Trophoblast cell (in vitro differentiated cells and primary cell): Measurements from ENCODE around the gene METTL22.

Experiments
- DNase-seq, 2 donors: peaks; one replicate each; pipeline ENCODE4 v3.0.0-alpha.2; 2016
- H2AFZ ChIP-seq: 2 replicates; pipeline ENCODE4 v1.6.1; 2013; ENCODE audit warnings: low read length, moderate library complexity, mild to moderate bottlenecking; ENCODE audit not compliant: insufficient read depth, poor library complexity
- H2AK5ac ChIP-seq: 2 replicates; pipeline ENCODE4 v1.6.1; 2013; ENCODE audit warnings: mild to moderate bottlenecking, low read length
- H2BK120ac ChIP-seq: 2 replicates; pipeline ENCODE4 v1.6.1; 2013; ENCODE audit warnings: low read length, mild to moderate bottlenecking, moderate library complexity; ENCODE audit not compliant: insufficient read depth, poor library complexity
- H2BK12ac ChIP-seq: 2 replicates; pipeline ENCODE4 v1.6.1; 2013; ENCODE audit warnings: mild to moderate bottlenecking, low read length, moderate library complexity
- H2BK5ac ChIP-seq: 2 replicates; pipeline ENCODE4 v1.6.1; 2013; ENCODE audit warnings: low read length, low read depth, moderate library complexity, mild to moderate bottlenecking; ENCODE audit not compliant: poor library complexity
- H3K14ac ChIP-seq: 2 replicates; pipeline ENCODE4 v1.6.1; 2013; ENCODE audit warnings: mild to moderate bottlenecking, low read length
- H3K18ac ChIP-seq: 2 replicates; pipeline ENCODE4 v1.6.1; 2013; ENCODE audit warnings: mild to moderate bottlenecking, low read length
- H3K23ac ChIP-seq: 2 replicates; pipeline ENCODE4 v1.6.1; 2013; ENCODE audit warnings: low read length
- H3K27ac ChIP-seq: 2 replicates; pipeline ENCODE4 v1.5.1; 2013; ENCODE audit warnings: low read depth, mild to moderate bottlenecking, inconsistent platforms, low read length, moderate library complexity
- H3K27me3 ChIP-seq: 2 replicates; pipeline ENCODE4 v1.6.1; 2013; ENCODE audit warnings: inconsistent platforms, mild to moderate bottlenecking, low read length, moderate library complexity; ENCODE audit not compliant: insufficient read depth
- H3K36me3 ChIP-seq, 2 experiments: 1 replicate in 1 of 2; 2 replicates in 1 of 2; pipeline ENCODE4 v1.6.1; 2013; ENCODE audit warnings: low read length in 2 of 2, mild to moderate bottlenecking in 2 of 2, moderate library complexity in 1 of 2; ENCODE audit not compliant: insufficient read depth in 2 of 2, control insufficient read depth in 1 of 2
- H3K4ac ChIP-seq: 2 replicates; pipeline ENCODE4 v1.6.1; 2013; ENCODE audit warnings: low read depth, mild to moderate bottlenecking, low read length, moderate library complexity
- H3K4me1 ChIP-seq, 2 experiments: 1 replicate in 1 of 2; 2 replicates in 1 of 2; pipeline ENCODE4 v1.6.1; 2013; ENCODE audit warnings: low read length in 2 of 2, mild to moderate bottlenecking in 2 of 2, moderate library complexity in 1 of 2; ENCODE audit not compliant: insufficient read depth in 2 of 2, control insufficient read depth in 1 of 2
- H3K4me2 ChIP-seq: 2 replicates; pipeline ENCODE4 v1.6.1; 2013; ENCODE audit warnings: inconsistent platforms, mild to moderate bottlenecking, low read length, moderate library complexity
- H3K4me3 ChIP-seq: 2 replicates; pipeline ENCODE4 v1.5.1; 2013; ENCODE audit warnings: mild to moderate bottlenecking, low read depth, low read length, inconsistent platforms
- H3K79me1 ChIP-seq: one replicate; pipeline ENCODE4 v1.6.1; 2013; ENCODE audit warnings: low read length
- H3K79me2 ChIP-seq: 2 replicates; pipeline ENCODE4 v1.6.1; 2013; ENCODE audit warnings: low read length, mild to moderate bottlenecking; ENCODE audit not compliant: control insufficient read depth, insufficient read depth, poor library complexity
- H3K9ac ChIP-seq: 2 replicates; pipeline ENCODE4 v1.6.1; 2013; ENCODE audit warnings: mild to moderate bottlenecking, low read length
- H3K9me3 ChIP-seq: 2 replicates; pipeline ENCODE4 v1.6.1; 2013; ENCODE audit warnings: low read depth, mild to moderate bottlenecking, control low read depth, inconsistent platforms, low read length; ENCODE audit not compliant: insufficient read depth
- H4K12ac ChIP-seq: 2 replicates; pipeline ENCODE4 v1.6.1; 2013; ENCODE audit warnings: low read depth, mild to moderate bottlenecking, low read length, moderate library complexity
- H4K8ac ChIP-seq: 2 replicates; pipeline ENCODE4 v1.6.1; 2013; ENCODE audit warnings: low read depth, mild to moderate bottlenecking, low read length, moderate library complexity
- H4K91ac ChIP-seq: one replicate; pipeline ENCODE4 v1.6.1; 2013; ENCODE audit warnings: low read depth, mild to moderate bottlenecking, low read length, moderate library complexity
- WGBS: extraction: QIAGEN DNeasy Blood & Tissue Kit; methylation state at CpG from one replicate; pipeline ENCODE4 v1.1.7; 2013; ENCODE audit warnings: missing lambda C conversion rate; ENCODE audit not compliant: insufficient read length, insufficient coverage; ENCODE audit errors: extremely low coverage; 5-methylcytosine and 5-hydroxymethylcytosine counted together

Gene METTL22

DNA sequence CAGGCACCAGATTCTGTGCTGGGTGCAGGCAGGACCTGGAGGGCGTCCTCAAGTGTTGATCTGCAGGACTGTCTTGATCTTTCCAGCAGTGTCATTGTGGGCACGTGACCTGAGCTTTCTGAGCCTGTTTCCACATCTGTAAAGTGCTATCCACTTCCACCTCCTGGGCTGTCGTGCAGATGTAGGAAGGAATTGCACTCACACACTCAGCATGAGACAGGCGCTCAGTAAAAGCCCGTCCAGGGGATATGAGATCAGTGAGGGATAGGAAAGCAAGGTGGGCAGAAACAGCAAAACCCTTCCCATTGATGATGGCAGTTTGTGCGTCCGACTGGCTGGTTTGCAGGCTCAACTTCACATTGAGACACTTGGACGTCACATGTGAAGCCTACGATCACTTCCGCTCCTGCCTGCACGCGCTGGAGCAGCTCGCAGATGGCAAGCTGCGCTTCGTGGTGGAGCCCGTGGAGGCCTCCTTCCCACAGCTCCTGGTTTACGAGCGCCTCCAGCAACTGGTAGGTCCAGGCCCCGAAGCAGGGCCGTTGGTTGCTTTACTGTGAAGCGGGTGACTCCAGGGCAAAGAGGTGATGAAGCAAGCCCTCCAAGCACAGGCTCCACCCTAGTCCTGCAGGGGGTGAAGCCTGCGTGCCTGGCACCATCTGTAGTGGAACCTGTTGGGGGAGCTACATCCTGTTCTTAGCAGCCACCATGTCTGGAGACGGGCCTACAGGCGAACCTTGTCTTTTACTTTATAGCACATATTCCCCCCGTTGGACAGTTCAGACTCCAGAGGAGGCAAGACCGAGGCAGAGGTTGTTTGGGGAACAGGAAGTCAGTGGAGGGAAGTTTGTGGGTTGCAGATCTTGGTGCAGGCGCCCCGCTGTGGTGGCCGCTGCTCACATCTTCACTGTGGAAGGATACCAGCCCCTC is 23.0 kb downstream of the METTL22 start:
- H3K27me3 ChIP-seq: no peaks in the 10 kb centered on the region
- no peak for DNase-seq
- H2BK120ac ChIP-seq: no peak overlapping the region
- H3K4ac ChIP-seq: no peak overlapping the region
- H3K79me1 ChIP-seq: no peaks in the 10 kb centered on the region
- no peak overlapping the region for H4K91ac ChIP-seq
- H2BK12ac ChIP-seq: no peak overlapping the region
- H2BK5ac ChIP-seq: no peak overlapping the region
- peaks cover 73 to 78% of the 10 kb centered on the region in 2 experiments for H3K36me3 ChIP-seq
- no peak overlapping the region for H4K8ac ChIP-seq
- no CpG with 5 or more reads among the region's 29 CpGs for WGBS
- no peak overlapping the region for H2AK5ac ChIP-seq
- no peaks in the 10 kb centered on the region for H3K79me2 ChIP-seq
- no peak overlapping the region for H2AFZ ChIP-seq
- no peak overlapping the region for H3K9ac ChIP-seq
- no peak overlapping the region for H3K27ac ChIP-seq
- H3K9me3 ChIP-seq: no peaks in the 10 kb centered on the region
- H4K12ac ChIP-seq: no peak overlapping the region
- no peaks in the 10 kb centered on the region for H3K4me1 ChIP-seq
- no peak overlapping the region for H3K4me2 ChIP-seq
- H3K14ac ChIP-seq: no peak overlapping the region
- H3K18ac ChIP-seq: no peak overlapping the region
- no peak overlapping the region for H3K4me3 ChIP-seq
- H3K23ac ChIP-seq: no peak overlapping the region

- H3K9me3 ChIP-seq: no peaks in the 10 kb centered on the region
- H3K36me3 ChIP-seq: peaks cover 66 to 71% of the 10 kb centered on the region in 2 experiments
- no peak overlapping the region for H3K4me3 ChIP-seq
- no peak overlapping the region for H4K12ac ChIP-seq
- H3K9ac ChIP-seq: no peak overlapping the region
- no peak overlapping the region for H3K4ac ChIP-seq
- H3K18ac ChIP-seq: no peak overlapping the region
- no peak overlapping the region for H3K23ac ChIP-seq
- no peaks in the 10 kb centered on the region for H3K27me3 ChIP-seq
- WGBS: no CpG with 5 or more reads among the region's 11 CpGs
- H2AFZ ChIP-seq: no peak overlapping the region
- no peak overlapping the region for H3K27ac ChIP-seq
- DNase-seq: no peak
- H2BK12ac ChIP-seq: no peak overlapping the region
- no peak overlapping the region for H4K91ac ChIP-seq
- H2BK120ac ChIP-seq: no peak overlapping the region
- no peak overlapping the region for H2BK5ac ChIP-seq
- no peaks in the 10 kb centered on the region for H3K79me1 ChIP-seq
- H4K8ac ChIP-seq: no peak overlapping the region
- H3K14ac ChIP-seq: no peak overlapping the region
- H3K4me2 ChIP-seq: no peak overlapping the region
- no peaks in the 10 kb centered on the region for H3K4me1 ChIP-seq
- no peak overlapping the region for H2AK5ac ChIP-seq
- no peaks in the 10 kb centered on the region for H3K79me2 ChIP-seq
Observed at GRCh38 chr16:8645141-8645521, 23.6 kb downstream of the METTL22 start.

- Histone ChIP-seq H4K91ac (no peak overlapping the region), H3K4me1 (no peaks in the 10 kb centered on the region), H3K14ac (no peak overlapping the region), H3K79me2 (no peaks in the 10 kb centered on the region), H3K27me3 (no peaks in the 10 kb centered on the region), H3K79me1 (no peaks in the 10 kb centered on the region), H3K4me2 (no peak overlapping the region), H2BK120ac (no peak overlapping the region), H3K23ac (no peak overlapping the region), H3K4me3 (no peak overlapping the region), H3K27ac (no peak overlapping the region), H2BK12ac (no peak overlapping the region), H3K9ac (no peak overlapping the region), H4K12ac (no peak overlapping the region), H3K9me3 (no peaks in the 10 kb centered on the region), H3K18ac (no peak overlapping the region), H4K8ac (no peak overlapping the region), H2BK5ac (no peak overlapping the region), H2AFZ (no peak overlapping the region), H3K4ac (no peak overlapping the region), H3K36me3 (peaks cover 65 to 69% of the 10 kb centered on the region in 2 experiments), H2AK5ac (no peak overlapping the region)
- no peak for DNase-seq
- no CpG with 5 or more reads among the region's 13 CpGs for WGBS
Observed at GRCh38 chr16:8645831-8646230, 24.3 kb downstream of the METTL22 start.

- Histone ChIP-seq H3K23ac (no peak overlapping the region), H4K8ac (no peak overlapping the region), H4K91ac (no peak overlapping the region), H3K4ac (no peak overlapping the region), H3K4me3 (no peak overlapping the region), H4K12ac (no peak overlapping the region), H3K27me3 (no peaks in the 10 kb centered on the region), H3K79me2 (no peaks in the 10 kb centered on the region), H2BK120ac (no peak overlapping the region), H3K18ac (no peak overlapping the region), H3K27ac (no peak overlapping the region), H2AFZ (no peak overlapping the region), H3K36me3 (peaks cover 60 to 63% of the 10 kb centered on the region in 2 experiments), H2BK12ac (no peak overlapping the region), H3K79me1 (no peaks in the 10 kb centered on the region), H3K4me1 (no peaks in the 10 kb centered on the region), H2BK5ac (no peak overlapping the region), H3K4me2 (no peak overlapping the region), H2AK5ac (no peak overlapping the region), H3K14ac (no peak overlapping the region), H3K9ac (no peak overlapping the region), H3K9me3 (no peaks in the 10 kb centered on the region)
- no CpG with 5 or more reads among the region's 13 CpGs for WGBS
- DNase-seq: no peak
Observed at GRCh38 chr16:8646326-8647053, 25.0 kb downstream of the METTL22 start.
